Erythroblast (primary cell): ENCODE data around the gene METRNL.

Source experiments
- GATA1 ChIP-seq: IDR thresholded peaks from 2 replicates; pipeline ENCODE4 v1.6.1; 2011; ENCODE audit warnings: low read depth, mild to moderate bottlenecking, control low read depth, low read length, moderate library complexity
- POLR2A ChIP-seq: IDR thresholded peaks from 2 replicates; pipeline ENCODE4 v1.6.1; 2011; ENCODE audit warnings: mild to moderate bottlenecking, low read length

DNA sequence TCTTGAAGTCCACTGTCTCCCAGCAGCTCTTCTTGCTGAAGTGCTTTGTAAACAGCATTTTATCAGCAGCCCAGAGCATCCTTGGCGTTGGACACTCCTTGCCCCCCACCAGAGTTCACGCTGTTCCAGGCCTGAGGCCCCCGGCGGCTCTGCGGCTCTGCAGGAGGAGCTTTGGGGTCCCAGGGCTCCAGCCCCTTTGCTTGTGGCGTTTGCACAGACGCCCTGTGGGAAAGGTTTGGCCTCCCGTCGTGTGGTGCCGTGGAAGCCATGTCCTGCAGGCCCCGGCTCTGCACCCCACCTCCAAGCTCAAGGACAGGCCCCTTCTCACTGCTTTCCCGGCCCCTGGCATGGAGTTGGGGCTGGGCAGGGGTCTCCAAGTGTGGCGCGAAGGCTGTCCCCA, 14.1 kb downstream of the METRNL start:
- TF ChIP-seq POLR2A: no peak
- no peak for TF ChIP-seq GATA1
